Mucosa of descending colon (tissue), 3 donors: ENCODE results near the gene LRRK1. TPM values are rescaled to one million over a fixed set of nuclear protein-coding genes. Genes with fewer than 3 reads are reported as not detected.

ENCODE experiments used
- ATAC-seq: fragments of 200-7000 bp; cut with Tn5 transposase; one replicate; pipeline ENCODE4 v1.9.1; 2020; ENCODE audit warnings: mild to moderate bottlenecking, moderate library complexity
- DNase-seq, 3 donors: peaks; one replicate each; pipeline ENCODE4 v3.0.0-alpha.2; 2020
- H3K36me3 ChIP-seq: fragments of 200-600 bp; one replicate; pipeline ENCODE4 v1.8.0; 2021; ENCODE audit warnings: low read depth, mild to moderate bottlenecking
- H3K4me1 ChIP-seq: fragments of 200-600 bp; one replicate; pipeline ENCODE4 v1.8.0; 2021; ENCODE audit warnings: low read depth, mild to moderate bottlenecking
- H3K4me3 ChIP-seq: fragments of 200-600 bp; one replicate; pipeline ENCODE4 v1.8.0; 2021; ENCODE audit warnings: mild to moderate bottlenecking
- H3K9me3 ChIP-seq: fragments of 200-600 bp; one replicate; pipeline ENCODE4 v1.8.0; 2021; ENCODE audit warnings: mild to moderate bottlenecking
- intact Hi-C, 2 donors: fragments of 100-400 bp; cut with DNase I in 1 of 2; cut with micrococcal nuclease in 1 of 2; formaldehyde crosslinking; loops; one replicate each; pipeline versions ENCODE4 v1.11.0 to v1.11.1; 2022; cut with DNase I, micrococcal nuclease
- total RNA-seq, 3 donors: library from RNA; stranded (reverse); fragmentation: NEBNext Ultra II Directional in 2 of 3; extraction: Animal tissue kit (Norgen Biotek cat#: 25700) in 2 of 3; gene quantifications; one replicate each; pipeline versions ENCODE4 v1.2.1 to v1.2.4, GENCODE V29; 2021 to 2023
- TF ChIP-seq, protein P1 (sequence below): fragments of 200-600 bp; IDR thresholded peaks from one replicate; pipeline ENCODE4 v1.8.0; 2022; ENCODE audit warnings: antibody characterized with exemption, mild to moderate bottlenecking
- donor health status: DM: no; HTN: no; CAD: no; lungs with moderate emphysema.
- donor health status: DM: no; HTN: no; CAD: no.
- donor health status: DM: no; HTN: yes; CAD: no.

LRRK1 gene
- total RNA-seq, 3 donors from 2014 or later, result 43.7 to 60.1 (median 50.6) TPM

DNA sequence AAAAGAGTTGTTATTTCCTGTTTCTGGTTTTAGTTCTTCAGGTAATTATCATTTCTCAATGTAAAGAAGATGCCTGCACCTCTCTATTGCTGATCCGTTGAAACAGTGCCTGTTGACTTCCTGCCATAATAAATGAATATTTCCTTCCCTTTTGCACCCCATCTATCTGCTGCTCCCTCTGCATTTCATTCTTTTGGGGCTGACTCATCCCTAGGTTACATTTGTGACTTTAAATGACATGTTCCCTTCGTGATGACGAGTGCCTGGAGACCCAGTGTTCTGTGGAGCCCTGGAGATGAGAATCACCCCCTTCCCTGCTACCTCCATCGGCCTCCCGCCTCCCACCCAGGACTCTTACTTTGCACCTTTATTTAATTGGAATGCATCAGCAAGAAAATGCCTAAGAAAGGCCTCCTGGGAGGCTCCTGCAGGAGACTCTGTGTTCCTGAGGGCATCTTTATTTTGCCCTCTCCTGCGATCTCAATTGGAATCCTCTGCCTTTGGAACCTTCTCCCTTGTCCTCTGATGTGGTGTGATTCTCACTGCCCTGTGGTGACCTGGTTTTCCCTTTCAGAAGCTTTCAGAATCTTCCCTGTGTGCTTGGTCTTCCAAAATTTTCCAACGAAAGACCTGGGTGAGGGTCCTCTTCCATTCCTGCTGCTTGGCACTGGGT lies 13.7 kb downstream of the LRRK1 start:
- intact Hi-C loops, result no loop called here
- no peaks in the 10 kb centered on the region for H3K9me3 ChIP-seq

GRCh38 chr15:100934166-100934565 lies 15.0 kb downstream of the LRRK1 start:
- H3K4me3 ChIP-seq, result no peak overlapping the region
- no peaks in the 10 kb centered on the region for H3K4me1 ChIP-seq
- no peak for DNase-seq

More for the DNA sequence above, 13.7 kb downstream of the LRRK1 start:
- no peak for ATAC-seq
- H3K36me3 ChIP-seq, result no peaks in the 10 kb centered on the region
- no peak overlapping the region for H3K4me3 ChIP-seq
- no peaks in the 10 kb centered on the region for H3K4me1 ChIP-seq
- TF ChIP-seq, protein P1, sequence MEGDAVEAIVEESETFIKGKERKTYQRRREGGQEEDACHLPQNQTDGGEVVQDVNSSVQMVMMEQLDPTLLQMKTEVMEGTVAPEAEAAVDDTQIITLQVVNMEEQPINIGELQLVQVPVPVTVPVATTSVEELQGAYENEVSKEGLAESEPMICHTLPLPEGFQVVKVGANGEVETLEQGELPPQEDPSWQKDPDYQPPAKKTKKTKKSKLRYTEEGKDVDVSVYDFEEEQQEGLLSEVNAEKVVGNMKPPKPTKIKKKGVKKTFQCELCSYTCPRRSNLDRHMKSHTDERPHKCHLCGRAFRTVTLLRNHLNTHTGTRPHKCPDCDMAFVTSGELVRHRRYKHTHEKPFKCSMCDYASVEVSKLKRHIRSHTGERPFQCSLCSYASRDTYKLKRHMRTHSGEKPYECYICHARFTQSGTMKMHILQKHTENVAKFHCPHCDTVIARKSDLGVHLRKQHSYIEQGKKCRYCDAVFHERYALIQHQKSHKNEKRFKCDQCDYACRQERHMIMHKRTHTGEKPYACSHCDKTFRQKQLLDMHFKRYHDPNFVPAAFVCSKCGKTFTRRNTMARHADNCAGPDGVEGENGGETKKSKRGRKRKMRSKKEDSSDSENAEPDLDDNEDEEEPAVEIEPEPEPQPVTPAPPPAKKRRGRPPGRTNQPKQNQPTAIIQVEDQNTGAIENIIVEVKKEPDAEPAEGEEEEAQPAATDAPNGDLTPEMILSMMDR, result no peak
- DNase-seq, result no peak

DNA sequence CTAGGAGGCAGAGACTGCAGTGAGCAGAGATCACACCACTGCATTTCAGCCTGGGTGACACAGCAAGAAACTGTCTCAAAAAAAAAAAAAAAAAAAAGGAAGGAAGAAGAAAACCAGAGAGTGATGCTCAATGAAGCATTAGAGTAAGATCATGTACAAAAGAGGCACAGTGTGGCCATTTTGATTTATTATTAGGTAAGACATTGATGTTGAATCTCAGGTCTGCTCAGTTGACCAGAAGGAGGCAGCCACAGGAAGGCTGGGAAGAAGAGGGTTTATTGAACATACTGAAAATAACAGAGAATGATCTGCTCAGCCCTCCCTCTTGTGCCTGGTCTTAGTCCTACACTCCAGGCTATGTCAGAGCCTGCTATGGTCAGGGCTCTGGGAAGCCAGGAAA lies 15.6 kb downstream of the LRRK1 start:
- Histone ChIP-seq H3K36me3 (no peaks in the 10 kb centered on the region), H3K4me1 (no peaks in the 10 kb centered on the region), H3K9me3 (no peaks in the 10 kb centered on the region), H3K4me3 (no peak overlapping the region)
- ATAC-seq (peak; percentile 56), DNase-seq (no peak)
- TF ChIP-seq, protein P1, result no peak
- intact Hi-C loops, result no loop called here

More at GRCh38 chr15:100934166-100934565, 15.0 kb downstream of the LRRK1 start:
- no peak for ATAC-seq
- H3K36me3 ChIP-seq, result no peaks in the 10 kb centered on the region
- no peaks in the 10 kb centered on the region for H3K9me3 ChIP-seq
- TF ChIP-seq, protein P1, result no peak
- intact Hi-C loops, result no loop called here

- DNase-seq (no peak), ATAC-seq (no peak)
- TF ChIP-seq, protein P1, result no peak
- H3K9me3 ChIP-seq, result no peaks in the 10 kb centered on the region
- H3K36me3 ChIP-seq, result no peaks in the 10 kb centered on the region
- no peak overlapping the region for H3K4me3 ChIP-seq
- H3K4me1 ChIP-seq, result no peaks in the 10 kb centered on the region
- intact Hi-C loops, result no loop called here
Measured at GRCh38 chr15:100937171-100937570, 18.0 kb downstream of the LRRK1 start.

GRCh38 chr15:100939791-100940190 lies 20.6 kb downstream of the LRRK1 start:
- TF ChIP-seq, protein P1, result no peak
- intact Hi-C loops, result no loop called here
- ATAC-seq (no peak), DNase-seq (no peak)
- Histone ChIP-seq H3K4me3 (no peak overlapping the region), H3K4me1 (no peaks in the 10 kb centered on the region), H3K9me3 (no peaks in the 10 kb centered on the region), H3K36me3 (no peaks in the 10 kb centered on the region)
